Mesodermal cell (in vitro differentiated cells): Measurements from ENCODE around the gene ERICH4.

Experiments used
- H3K27ac ChIP-seq: 2 replicates; pipeline ENCODE4 v1.7.0; 2013; ENCODE audit warnings: mild to moderate bottlenecking, low read depth, low read length, moderate library complexity; ENCODE audit not compliant: severe bottlenecking
- H3K36me3 ChIP-seq: 2 replicates; pipeline ENCODE4 v1.7.1; 2013; ENCODE audit warnings: mild to moderate bottlenecking, low read length, moderate library complexity; ENCODE audit not compliant: control insufficient read depth, insufficient read depth
- H3K4me1 ChIP-seq: one replicate; pipeline ENCODE4 v1.7.1; 2013; ENCODE audit warnings: mild to moderate bottlenecking, low read length; ENCODE audit not compliant: insufficient read depth, control insufficient read depth, poor library complexity, severe bottlenecking
- H3K4me3 ChIP-seq: 2 replicates; pipeline ENCODE4 v1.7.0; 2013; ENCODE audit warnings: low read length, control low read depth, mild to moderate bottlenecking; ENCODE audit not compliant: insufficient read depth, poor library complexity, severe bottlenecking; ENCODE audit errors: extremely low read depth
- H3K9me3 ChIP-seq: 2 replicates; pipeline ENCODE4 v1.7.1; 2013; ENCODE audit warnings: mild to moderate bottlenecking, low read length, moderate library complexity; ENCODE audit not compliant: control insufficient read depth
- WGBS, 2 experiments: methylation state at CpG; one replicate each; pipeline ENCODE4 v1.1.5; 2013; ENCODE audit warnings: missing lambda C conversion rate in 2 of 2; ENCODE audit not compliant: insufficient coverage in 2 of 2; 5-methylcytosine and 5-hydroxymethylcytosine counted together

Gene ERICH4

DNA sequence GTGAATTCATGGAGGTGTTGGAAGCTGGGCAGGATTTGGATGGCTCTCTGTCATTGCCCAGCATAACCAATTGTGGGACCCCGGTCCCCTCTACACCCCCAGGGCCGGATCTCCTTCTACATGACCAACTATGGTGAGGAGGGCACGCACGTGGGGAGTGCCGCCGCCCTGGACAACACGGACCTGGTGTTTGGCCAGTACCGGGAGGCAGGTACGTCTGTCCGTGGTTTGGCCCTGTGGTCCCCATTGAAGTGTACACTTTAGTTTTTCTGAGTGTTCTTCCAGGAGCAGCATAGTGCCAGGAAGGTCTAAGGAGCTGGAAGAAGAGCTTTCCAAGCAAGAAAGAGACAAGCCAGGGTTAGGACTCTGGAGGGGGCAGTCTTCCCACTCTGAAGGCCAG lies 29.0 kb upstream of the ERICH4 start:
- Histone ChIP-seq H3K4me3 (no peak overlapping the region), H3K36me3 (peaks cover 46% of the 10 kb centered on the region), H3K4me1 (no peaks in the 10 kb centered on the region), H3K9me3 (no peaks in the 10 kb centered on the region), H3K27ac (no peak overlapping the region)
- 86 to 96% methylated on average over 9 to 10 of the region's 10 CpGs for WGBS, 2 experiments

DNA sequence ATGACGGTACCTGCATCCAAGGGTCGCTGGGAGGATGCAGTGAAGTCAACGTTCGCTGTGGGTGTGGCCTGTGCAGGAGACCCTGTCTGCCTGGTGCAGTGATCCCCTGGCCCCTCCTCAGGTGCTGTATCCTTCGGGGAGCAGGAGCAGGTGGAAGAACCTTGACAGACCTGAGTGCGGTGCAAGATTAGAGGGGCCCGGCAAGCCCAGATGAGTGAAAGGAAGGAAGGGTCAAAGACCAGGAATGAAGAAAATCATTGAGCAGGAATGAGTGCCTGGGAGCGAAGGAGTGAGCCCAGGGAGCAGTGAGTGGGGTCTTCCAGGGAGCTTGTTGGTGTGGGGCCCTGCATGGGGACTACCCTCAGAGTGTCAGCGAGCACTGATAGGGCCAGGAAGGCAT lies 28.5 kb upstream of the ERICH4 start:
- Histone ChIP-seq H3K27ac (no peak overlapping the region), H3K4me3 (no peak overlapping the region), H3K36me3 (peaks cover 51% of the 10 kb centered on the region), H3K9me3 (no peaks in the 10 kb centered on the region), H3K4me1 (no peaks in the 10 kb centered on the region)
- 81 to 94% methylated on average over 6 to 9 of the region's 9 CpGs for WGBS, 2 experiments

GRCh38 chr19:41415154-41415571 lies 27.8 kb upstream of the ERICH4 start:
- H3K36me3 ChIP-seq = peaks cover 58% of the 10 kb centered on the region

DNA sequence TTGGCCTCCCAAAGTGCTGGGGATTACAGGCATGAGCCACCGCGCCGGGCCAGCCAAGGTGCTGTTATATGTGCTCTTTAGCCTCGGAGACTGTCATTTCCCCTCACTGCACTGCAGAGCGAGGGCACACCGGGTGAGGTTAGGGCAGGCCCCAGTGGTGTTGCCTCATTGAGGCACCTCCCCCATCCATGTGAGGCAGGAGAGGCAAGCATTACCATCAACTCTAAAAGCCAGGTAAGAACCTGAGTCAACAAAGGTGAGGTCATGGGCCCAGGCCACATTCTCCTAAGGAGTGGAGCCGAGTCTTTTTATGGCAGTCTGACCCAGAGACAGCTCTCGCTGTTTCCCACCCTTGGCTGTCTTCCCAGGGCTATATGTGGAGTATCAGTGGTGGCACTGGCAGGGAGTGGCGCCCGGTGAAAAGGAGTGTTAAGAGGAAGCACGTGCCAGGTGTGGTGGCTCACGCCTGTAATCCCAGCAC lies 26.7 kb upstream of the ERICH4 start:
- H3K27ac ChIP-seq = no peak overlapping the region
- H3K4me3 ChIP-seq = no peak overlapping the region
- WGBS, 2 experiments = 93 to 94% methylated on average over 11 to 12 of the region's 12 CpGs
- H3K4me1 ChIP-seq = no peaks in the 10 kb centered on the region
- peaks cover 58% of the 10 kb centered on the region for H3K36me3 ChIP-seq
- no peaks in the 10 kb centered on the region for H3K9me3 ChIP-seq

More at GRCh38 chr19:41415154-41415571, 27.8 kb upstream of the ERICH4 start:
- 90 to 98% methylated on average over 6 to 7 of the region's 9 CpGs for WGBS, 2 experiments
- H3K4me3 ChIP-seq = no peak overlapping the region
- no peaks in the 10 kb centered on the region for H3K4me1 ChIP-seq
- no peaks in the 10 kb centered on the region for H3K9me3 ChIP-seq
- no peak overlapping the region for H3K27ac ChIP-seq

- H3K4me1 ChIP-seq = no peaks in the 10 kb centered on the region
- H3K36me3 ChIP-seq = peaks cover 62% of the 10 kb centered on the region
- no peak overlapping the region for H3K4me3 ChIP-seq
- no peak overlapping the region for H3K27ac ChIP-seq
- H3K9me3 ChIP-seq = no peaks in the 10 kb centered on the region
- 87 to 91% methylated on average over 6 to 7 of the region's 8 CpGs for WGBS, 2 experiments
These were observed 22.7 kb upstream of the ERICH4 start for GRCh38 chr19:41420101-41420880.

GRCh38 chr19:41421314-41421713 lies 21.6 kb upstream of the ERICH4 start:
- no peaks in the 10 kb centered on the region for H3K4me1 ChIP-seq
- H3K9me3 ChIP-seq = no peaks in the 10 kb centered on the region
- 95 to 97% methylated on average over 4 to 6 of the region's 6 CpGs for WGBS, 2 experiments
- H3K4me3 ChIP-seq = no peak overlapping the region
- H3K27ac ChIP-seq = no peak overlapping the region
- H3K36me3 ChIP-seq = peaks cover 61% of the 10 kb centered on the region

GRCh38 chr19:41421973-41422372 lies 21.0 kb upstream of the ERICH4 start:
- Histone ChIP-seq H3K36me3 (peaks cover 55% of the 10 kb centered on the region), H3K27ac (no peak overlapping the region), H3K9me3 (no peaks in the 10 kb centered on the region), H3K4me3 (no peak overlapping the region), H3K4me1 (peaks cover 5% of the 10 kb centered on the region)
- 95 to 96% methylated on average over 17 to 18 of the region's 20 CpGs for WGBS, 2 experiments

DNA sequence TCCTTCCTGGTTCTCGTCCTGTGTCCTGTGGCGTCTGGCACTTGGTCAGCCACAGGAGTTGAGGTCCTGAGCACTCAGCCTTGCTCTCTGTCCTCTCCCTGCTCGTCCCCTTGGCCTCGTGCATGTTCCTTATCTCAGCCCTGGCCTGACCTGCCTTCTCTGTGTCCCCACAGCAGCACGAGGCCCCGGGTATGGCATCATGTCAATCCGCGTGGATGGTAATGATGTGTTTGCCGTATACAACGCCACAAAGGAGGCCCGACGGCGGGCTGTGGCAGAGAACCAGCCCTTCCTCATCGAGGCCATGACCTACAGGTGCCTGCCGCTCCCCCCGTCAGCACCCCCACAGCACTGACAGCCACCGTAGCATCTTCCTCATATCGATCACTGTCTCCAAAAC lies 20.5 kb upstream of the ERICH4 start:
- H3K36me3 ChIP-seq = peaks cover 55% of the 10 kb centered on the region
- whole genome bisulfite sequencing, 2 experiments = 91 to 96% methylated on average over 18 of the region's 18 CpGs
- no peaks in the 10 kb centered on the region for H3K9me3 ChIP-seq
- no peak overlapping the region for H3K27ac ChIP-seq
- H3K4me1 ChIP-seq = peaks cover 7% of the 10 kb centered on the region
- no peak overlapping the region for H3K4me3 ChIP-seq

GRCh38 chr19:41422955-41423354 lies 20.0 kb upstream of the ERICH4 start:
- peaks cover 12% of the 10 kb centered on the region for H3K4me1 ChIP-seq
- 93 to 98% methylated on average over 11 to 12 of the region's 12 CpGs for WGBS, 2 experiments
- H3K4me3 ChIP-seq = no peak overlapping the region
- no peaks in the 10 kb centered on the region for H3K9me3 ChIP-seq
- H3K36me3 ChIP-seq = peaks cover 55% of the 10 kb centered on the region
- no peak overlapping the region for H3K27ac ChIP-seq

- 93 to 94% methylated on average over 17 of the region's 21 CpGs for WGBS, 2 experiments
- Histone ChIP-seq H3K9me3 (no peaks in the 10 kb centered on the region), H3K36me3 (peaks cover 51% of the 10 kb centered on the region), H3K4me3 (no peak overlapping the region), H3K27ac (no peak overlapping the region), H3K4me1 (peaks cover 22% of the 10 kb centered on the region)
These were observed 18.4 kb upstream of the ERICH4 start for GRCh38 chr19:41424335-41425173.
